Tibial nerve (tissue), 4 donors: ENCODE data around the gene EML2. TPM values are rescaled to one million over a fixed set of nuclear protein-coding genes. Genes with fewer than 3 reads are reported as not detected.

Experiments
- DNase-seq, 2 donors: peaks; one replicate each; pipeline ENCODE4 v3.0.0-alpha.2; 2019; ENCODE audit warnings: low spot score in 2 of 2
- H3K27ac ChIP-seq, 4 donors: fragments of 200-600 bp; sonication (generic) in 3 of 4; one replicate each; pipeline ENCODE4 v1.5.1; 2017 to 2019; ENCODE audit warnings: mild to moderate bottlenecking in 1 of 4
- H3K27me3 ChIP-seq, 2 donors: fragments of 200-600 bp; sonication (generic) in 1 of 2; one replicate each; pipeline versions ENCODE4 v1.5.1 to v1.6.0; 2017 to 2019
- H3K36me3 ChIP-seq, 3 donors: fragments of 200-600 bp; sonication (generic); one replicate each; pipeline ENCODE4 v1.5.1; 2018 to 2019
- H3K4me1 ChIP-seq, 4 donors: fragments of 200-600 bp; sonication (generic) in 3 of 4; one replicate each; pipeline ENCODE4 v1.5.1; 2017 to 2019
- H3K4me3 ChIP-seq, 4 donors: fragments of 200-600 bp; sonication (generic) in 3 of 4; one replicate each; pipeline ENCODE4 v1.5.1; 2017 to 2019; ENCODE audit warnings: mild to moderate bottlenecking in 1 of 4, moderate library complexity in 1 of 4
- H3K9me3 ChIP-seq, 4 donors: fragments of 200-600 bp; sonication (generic) in 3 of 4; one replicate each; pipeline ENCODE4 v1.5.1; 2017 to 2019
- CTCF ChIP-seq, 5 experiments: fragments of 200-600 bp in 3 of 5; fragments of 450-650 bp in 2 of 5; sonication (generic) in 3 of 5; IDR thresholded peaks; one replicate each; pipeline ENCODE4 v1.5.1; 2016 to 2019; ENCODE audit warnings: antibody characterized with exemption in 5 of 5, mild to moderate bottlenecking in 3 of 5, moderate library complexity in 2 of 5
- EP300 ChIP-seq, 2 donors: sonication (generic); formaldehyde crosslinking; IDR thresholded peaks; one replicate each; pipeline ENCODE4 v1.6.1; 2017; ENCODE audit warnings: antibody characterized with exemption in 2 of 2, mild to moderate bottlenecking in 1 of 2
- POLR2A ChIP-seq, 2 donors: fragments of 450-650 bp; IDR thresholded peaks; one replicate each; pipeline ENCODE4 v1.6.1; 2017; ENCODE audit warnings: antibody characterized with exemption in 2 of 2, mild to moderate bottlenecking in 2 of 2, moderate library complexity in 2 of 2
- WGBS, 2 donors: methylation state at CpG; one replicate each; pipeline ENCODE4 v1.1.5; 2018; 5-methylcytosine and 5-hydroxymethylcytosine counted together
- total RNA-seq, 4 donors: library from RNA; depleted of rRNA; stranded (reverse); fragments of >200 nt; gene quantifications; one replicate each; pipeline ENCODE4 v1.1.0, GENCODE V29; 2016

The EML2 gene
- total RNA-seq, 4 donors from 2014 or later: 21.0 to 57.1 (median 25.0) TPM

- DNase-seq: no peak
- H3K4me3 ChIP-seq: no peak overlapping the region
- H3K4me1 ChIP-seq: peaks cover 0 to 56% (median 25%) of the 10 kb centered on the region in 4 donors
- no peaks in the 10 kb centered on the region for H3K36me3 ChIP-seq
- H3K9me3 ChIP-seq: no peaks in the 10 kb centered on the region
- 46 to 47% methylated on average over 14 of the region's 14 CpGs for WGBS, 2 donors
- no peak for TF ChIP-seq CTCF (IDR thresholded peaks at IDR 0.05)
- no peak for TF ChIP-seq EP300 (IDR thresholded peaks at IDR 0.05)
- TF ChIP-seq POLR2A (IDR thresholded peaks at IDR 0.05): no peak
- no peak overlapping the region for H3K27ac ChIP-seq
- peaks cover 0 to 36% of the 10 kb centered on the region in 2 donors for H3K27me3 ChIP-seq
Observed at GRCh38 chr19:45643927-45644771, 5.0 kb upstream of the EML2 start.

DNA sequence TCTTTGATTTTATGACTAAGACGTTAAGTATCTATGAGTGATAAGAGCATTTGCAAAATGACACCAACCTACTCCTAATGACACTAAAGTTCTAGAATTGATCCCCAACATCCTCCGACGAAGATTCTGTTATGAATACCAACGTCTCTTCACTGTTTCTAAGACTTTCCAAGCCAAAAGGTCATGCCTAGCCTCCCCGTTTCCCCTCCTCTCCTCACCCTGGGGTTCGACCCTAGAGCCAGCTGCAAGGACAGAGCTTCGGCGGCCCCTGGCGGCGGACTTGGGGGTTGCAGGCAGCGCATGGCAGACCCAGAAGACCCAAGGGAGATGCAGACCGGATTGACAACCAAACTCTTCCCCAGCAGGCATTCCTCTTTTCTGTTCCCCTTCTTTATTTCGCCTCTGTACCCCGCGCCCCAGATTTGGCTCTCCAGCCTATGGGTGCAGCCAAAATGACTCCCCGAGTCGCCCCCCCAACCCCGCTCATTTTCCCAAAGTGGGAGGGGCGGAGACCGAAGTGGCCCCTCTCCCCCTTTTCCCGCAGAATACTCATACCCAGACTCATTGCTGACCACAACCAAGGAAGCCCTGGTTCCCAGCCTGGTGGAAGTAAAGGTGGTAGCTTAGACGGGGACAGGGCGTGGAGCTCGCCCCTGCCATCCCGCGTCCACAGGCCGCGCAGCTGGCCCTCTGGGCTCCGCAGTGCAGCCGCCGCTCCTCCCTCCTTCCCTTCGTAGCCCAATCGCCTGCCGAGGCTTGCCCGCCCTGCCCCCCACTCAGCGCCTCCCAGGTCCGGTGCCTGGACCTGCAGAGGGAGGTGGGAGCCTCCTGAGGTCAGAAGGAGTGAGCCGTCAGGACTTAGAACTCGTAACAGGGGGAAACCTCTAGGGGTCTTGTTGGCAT, 4.1 kb upstream of the EML2 start:
- DNase-seq: peak; percentile 70 to 91
- 8 to 12% methylated on average over 25 to 39 of the region's 39 CpGs for WGBS, 2 donors
- peaks cover 0 to 64% (median 31%) of the 10 kb centered on the region in 4 donors for H3K4me1 ChIP-seq

DNA sequence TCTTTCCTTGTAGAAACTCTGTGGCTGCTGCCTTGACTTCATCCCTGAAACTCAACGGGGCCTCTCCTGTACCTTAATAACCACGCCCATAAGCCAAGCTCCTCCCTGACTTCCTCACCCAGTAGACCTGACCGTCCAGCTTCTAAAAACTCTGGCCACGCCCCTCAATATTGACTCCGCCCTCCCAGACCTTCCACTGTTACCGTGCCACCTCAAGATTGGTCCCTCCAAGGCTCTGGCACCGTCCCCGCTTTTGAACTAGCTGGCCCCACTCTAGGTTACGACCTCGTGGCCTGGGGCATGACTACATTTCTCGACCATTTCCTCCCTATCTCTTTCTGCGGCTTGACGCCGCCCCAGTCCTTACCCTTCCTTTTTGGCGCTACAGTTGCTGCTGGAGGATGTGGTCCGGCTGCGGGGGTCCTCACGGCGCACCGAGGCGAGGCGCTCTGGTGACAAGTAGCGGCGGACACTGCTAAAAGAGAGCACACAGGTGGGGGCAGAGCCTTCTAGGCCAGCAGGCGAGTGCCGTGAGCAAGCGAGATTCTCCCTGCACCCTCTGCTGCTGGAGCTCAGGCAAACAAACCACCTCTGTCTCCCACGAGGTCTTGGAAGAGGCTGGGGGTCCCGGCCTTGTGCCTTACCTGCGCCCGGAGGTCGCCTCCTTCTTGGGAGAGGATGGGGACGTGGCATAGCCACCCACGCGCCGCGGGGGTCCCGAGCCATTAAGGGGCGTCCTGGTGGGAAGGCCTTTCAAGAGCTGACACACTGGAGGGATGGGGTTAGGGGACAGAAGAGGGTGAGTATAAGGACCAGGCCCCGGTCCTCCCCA, 2.3 kb upstream of the EML2 start:
- Histone ChIP-seq H3K36me3 (no peaks in the 10 kb centered on the region), H3K4me1 (peaks cover 0 to 70% (median 31%) of the 10 kb centered on the region in 4 donors), H3K9me3 (no peaks in the 10 kb centered on the region), H3K27me3 (peaks cover 0 to 33% of the 10 kb centered on the region in 2 donors), H3K4me3 (peak overlapping the region; percentile 17 to 48 (median 29)), H3K27ac (peak overlapping the region; percentile 43 to 83 (median 78))
- TF ChIP-seq CTCF (IDR thresholded peaks at IDR 0.05) (no peak), POLR2A (IDR thresholded peaks at IDR 0.05) (no peak), EP300 (IDR thresholded peaks at IDR 0.05) (no peak)
- 8 to 9% methylated on average over 27 to 39 of the region's 40 CpGs for WGBS, 2 donors
- DNase-seq: peak; percentile 57 to 72

More for the DNA sequence above, 4.1 kb upstream of the EML2 start:
- no peak overlapping the region for H3K27ac ChIP-seq
- H3K36me3 ChIP-seq: no peaks in the 10 kb centered on the region
- H3K4me3 ChIP-seq: no peak overlapping the region
- H3K9me3 ChIP-seq: no peaks in the 10 kb centered on the region
- TF ChIP-seq POLR2A (IDR thresholded peaks at IDR 0.05) (no peak), EP300 (IDR thresholded peaks at IDR 0.05) (peak in 1 of 2 donors; percentile 11), CTCF (IDR thresholded peaks at IDR 0.05) (peak; percentile 93 to 99 (median 96))
- peaks cover 0 to 36% of the 10 kb centered on the region in 2 donors for H3K27me3 ChIP-seq

DNA sequence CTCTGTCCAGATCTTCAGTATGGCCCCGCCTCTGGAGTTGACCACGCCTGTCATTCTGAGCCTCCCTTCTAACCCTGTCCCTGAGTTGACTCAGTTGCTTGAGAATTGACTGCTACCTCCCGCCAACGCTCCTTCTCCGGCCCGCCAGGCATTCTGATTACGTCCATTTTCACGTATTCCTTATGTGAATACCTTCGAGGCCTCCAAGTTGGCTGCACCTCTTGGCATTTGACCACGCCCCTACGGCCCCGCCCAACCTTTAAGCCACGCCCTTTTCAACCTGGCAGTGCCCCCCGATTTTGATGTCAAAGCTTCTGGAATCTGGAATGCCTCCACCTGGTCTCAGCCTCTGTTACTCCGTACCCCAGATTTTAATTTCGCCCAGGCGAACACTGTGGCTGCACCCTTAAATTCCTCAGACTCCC, 1.7 kb upstream of the EML2 start:
- no peaks in the 10 kb centered on the region for H3K9me3 ChIP-seq
- TF ChIP-seq CTCF (IDR thresholded peaks at IDR 0.05): no peak
- no peak for TF ChIP-seq POLR2A (IDR thresholded peaks at IDR 0.05)
- no peak for TF ChIP-seq EP300 (IDR thresholded peaks at IDR 0.05)
- H3K36me3 ChIP-seq: peaks cover 0 to 5% (median 0%) of the 10 kb centered on the region in 3 donors
- 61 to 63% methylated on average over 17 of the region's 17 CpGs for WGBS, 2 donors
- no peak for DNase-seq
- no peak overlapping the region for H3K4me3 ChIP-seq
- H3K27me3 ChIP-seq: peaks cover 0 to 27% of the 10 kb centered on the region in 2 donors
- H3K4me1 ChIP-seq: peaks cover 0 to 64% (median 26%) of the 10 kb centered on the region in 4 donors
- peak overlapping the region in 3 of 4 donors; percentile 78 to 83 (median 79) for H3K27ac ChIP-seq
